GM12801 (cell line): ENCODE measurements around the gene ASB13.

Experiments
- TF ChIP-seq, protein P1 (sequence below): IDR thresholded peaks from one replicate; pipeline ENCODE4 v1.5.1; 2011; ENCODE audit warnings: control low read depth; ENCODE audit not compliant: insufficient read length; ENCODE audit errors: extremely low read depth

The ASB13 gene

GRCh38 chr10:5606321-5606720 lies 60.1 kb downstream of the ASB13 start:
- TF ChIP-seq, protein P1, sequence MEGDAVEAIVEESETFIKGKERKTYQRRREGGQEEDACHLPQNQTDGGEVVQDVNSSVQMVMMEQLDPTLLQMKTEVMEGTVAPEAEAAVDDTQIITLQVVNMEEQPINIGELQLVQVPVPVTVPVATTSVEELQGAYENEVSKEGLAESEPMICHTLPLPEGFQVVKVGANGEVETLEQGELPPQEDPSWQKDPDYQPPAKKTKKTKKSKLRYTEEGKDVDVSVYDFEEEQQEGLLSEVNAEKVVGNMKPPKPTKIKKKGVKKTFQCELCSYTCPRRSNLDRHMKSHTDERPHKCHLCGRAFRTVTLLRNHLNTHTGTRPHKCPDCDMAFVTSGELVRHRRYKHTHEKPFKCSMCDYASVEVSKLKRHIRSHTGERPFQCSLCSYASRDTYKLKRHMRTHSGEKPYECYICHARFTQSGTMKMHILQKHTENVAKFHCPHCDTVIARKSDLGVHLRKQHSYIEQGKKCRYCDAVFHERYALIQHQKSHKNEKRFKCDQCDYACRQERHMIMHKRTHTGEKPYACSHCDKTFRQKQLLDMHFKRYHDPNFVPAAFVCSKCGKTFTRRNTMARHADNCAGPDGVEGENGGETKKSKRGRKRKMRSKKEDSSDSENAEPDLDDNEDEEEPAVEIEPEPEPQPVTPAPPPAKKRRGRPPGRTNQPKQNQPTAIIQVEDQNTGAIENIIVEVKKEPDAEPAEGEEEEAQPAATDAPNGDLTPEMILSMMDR = no peak

DNA sequence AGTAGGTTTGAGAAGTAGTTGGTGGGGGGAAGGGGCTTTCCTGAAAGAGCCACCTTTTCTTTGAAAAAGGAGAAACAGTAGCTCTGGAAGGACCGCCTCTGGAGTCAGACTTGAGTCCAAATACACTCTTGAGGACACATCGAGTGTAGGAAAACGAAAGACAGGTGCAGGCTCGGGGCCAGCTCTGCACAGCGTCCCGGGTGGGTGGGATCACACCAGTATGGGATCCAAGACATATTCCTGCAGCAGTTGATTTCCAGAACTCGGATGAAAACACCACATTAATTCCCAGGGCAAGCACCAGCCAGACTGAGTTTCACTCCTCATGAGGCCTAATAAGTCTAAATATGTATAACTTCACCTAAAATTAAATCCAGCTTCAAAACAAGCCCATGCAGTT lies 61.4 kb downstream of the ASB13 start:
- TF ChIP-seq, protein P1 = no peak

DNA sequence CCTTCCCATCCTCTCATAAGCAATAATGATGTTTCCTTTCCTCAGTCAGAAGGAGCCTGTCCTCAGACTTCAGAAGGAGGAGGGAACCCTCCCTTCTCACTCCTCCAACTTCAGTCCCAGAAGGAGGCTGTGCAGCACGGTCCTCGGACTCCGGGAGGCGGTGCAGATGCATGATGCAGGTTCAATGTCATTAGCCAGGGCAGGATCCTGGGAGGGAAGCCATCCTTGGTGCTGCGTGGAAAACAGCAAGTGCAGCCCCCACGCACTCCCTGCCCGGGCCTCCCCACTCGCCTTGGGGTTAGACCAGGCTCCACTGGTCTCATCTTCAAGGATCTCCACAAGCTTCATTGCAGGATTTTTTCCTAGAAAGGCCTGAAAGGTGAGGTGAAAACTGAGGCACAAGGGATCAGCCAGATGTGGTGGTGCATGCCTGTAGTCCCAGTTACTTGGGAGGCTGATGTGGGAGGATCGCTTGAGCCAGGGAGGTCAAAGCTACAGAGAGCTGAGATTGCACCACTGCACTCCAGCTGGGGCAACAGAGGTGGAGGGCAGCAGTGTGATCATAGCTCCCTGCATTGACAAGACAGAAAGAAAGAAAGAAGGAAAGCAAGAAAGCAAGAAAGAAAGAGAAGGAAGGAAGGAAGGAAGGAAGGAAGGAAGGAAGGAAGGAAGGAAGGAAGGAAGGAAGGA lies 62.0 kb downstream of the ASB13 start:
- TF ChIP-seq, protein P1 = no peak

DNA sequence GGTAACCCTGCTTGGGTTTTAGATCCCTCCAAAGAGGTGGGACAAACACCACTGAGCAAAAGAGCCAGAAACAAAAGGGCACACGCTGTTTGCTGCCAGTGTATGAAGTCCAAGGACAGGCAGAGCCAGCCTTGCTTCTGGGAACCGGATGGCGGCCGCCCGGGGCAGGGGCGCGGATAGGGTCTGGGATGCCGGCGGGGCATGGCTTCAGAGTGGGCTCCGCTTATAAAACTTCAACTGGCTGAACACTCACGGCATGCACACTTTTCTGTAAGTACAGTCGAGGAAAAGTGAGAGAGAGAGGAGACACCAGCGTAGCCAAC lies 62.6 kb downstream of the ASB13 start:
- TF ChIP-seq, protein P1 = no peak

- TF ChIP-seq, protein P1 = no peak
Observed at GRCh38 chr10:5603091-5603847, 63.1 kb downstream of the ASB13 start.

DNA sequence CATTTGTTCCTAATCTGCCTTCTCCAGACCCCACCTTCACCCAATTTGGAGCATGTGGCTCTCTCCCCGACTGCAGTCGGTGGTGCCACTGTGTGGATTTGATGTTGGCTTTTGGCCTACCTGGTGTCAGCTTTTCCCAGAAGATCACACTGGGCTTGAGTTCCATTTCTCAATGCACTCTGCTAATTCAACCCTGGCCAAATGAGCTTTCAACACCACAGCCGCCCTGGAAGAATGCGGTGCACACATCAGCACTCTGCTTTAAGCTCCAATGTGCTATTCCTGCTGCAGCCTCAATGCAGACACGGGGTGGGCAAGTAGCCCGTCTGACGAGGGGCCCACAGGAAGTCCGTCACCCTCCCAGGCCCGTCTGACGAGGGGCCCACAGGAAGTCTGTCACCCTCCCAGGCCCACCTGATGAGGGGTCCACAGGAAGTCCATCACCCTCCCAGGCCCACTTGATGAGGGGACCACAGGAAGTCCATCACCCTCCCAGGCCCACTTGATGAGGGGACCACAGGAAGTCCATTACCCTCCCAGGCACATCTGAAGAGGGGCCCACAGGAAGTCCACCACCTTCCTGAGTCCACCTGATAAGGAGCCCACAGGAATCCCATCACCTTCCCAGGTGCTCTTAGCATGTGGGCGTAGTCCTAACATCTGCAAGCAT lies 64.4 kb downstream of the ASB13 start:
- TF ChIP-seq, protein P1 = no peak

DNA sequence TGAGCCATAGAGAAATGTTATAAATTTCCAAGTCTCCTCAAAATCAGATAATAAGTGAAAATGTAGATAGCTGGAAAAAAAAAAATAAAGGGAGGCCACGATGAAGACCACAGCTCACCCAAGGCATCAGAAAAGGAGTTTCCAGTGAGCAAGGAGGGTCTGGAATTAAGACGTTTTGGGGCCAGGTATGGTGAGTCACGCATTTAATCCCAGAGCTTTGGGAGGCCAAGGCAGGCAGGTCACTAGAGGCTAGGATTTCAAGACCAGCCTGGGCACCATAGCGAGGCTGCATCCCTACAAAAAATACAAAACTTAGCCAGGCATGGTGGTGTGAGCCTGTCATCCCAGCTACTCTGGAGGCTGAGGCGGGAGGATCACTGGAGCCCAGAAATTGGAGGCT lies 65.5 kb downstream of the ASB13 start:
- TF ChIP-seq, protein P1 = no peak
